Activated CD8-positive, alpha-beta T cell treated with anti-CD3 and anti-CD28 coated beads, Interleukin-2, amount 10 ng/mL, durations not matched to agents 7 days and 5 days (primary cell): ENCODE data around the gene ATP1B3. TPM values are rescaled to one million over a fixed set of nuclear protein-coding genes. Genes with fewer than 3 reads are reported as not detected.

ENCODE experiments used
- ATAC-seq: fragments of 150-1000 bp; cut with Tn5 transposase; one replicate; pipeline ENCODE4 v1.10.0; 2021; ENCODE audit warnings: moderate library complexity
- CTCF ChIA-PET: fragments of 350-600 bp; sonication (Branson Sonifier 250); formaldehyde crosslinking; loops from one replicate; lab custom pipeline; 2021; ENCODE audit warnings: antibody characterized with exemption; lab: Charles Lee
- POLR2A ChIA-PET: fragments of 350-600 bp; sonication (Branson Sonifier 250); formaldehyde crosslinking; loops from one replicate; lab custom pipeline; 2021; ENCODE audit warnings: antibody characterized with exemption; lab: Charles Lee
- DNase-seq: peaks from one replicate; pipeline ENCODE4 v3.0.0-alpha.2; 2020
- H3K27ac Mint-ChIP-seq: one replicate; pipeline ENCODE4 v1.8.0; 2021; ENCODE audit warnings: mild to moderate bottlenecking, mixed read lengths
- H3K27me3 Mint-ChIP-seq: one replicate; pipeline ENCODE4 v1.8.0; 2021; ENCODE audit warnings: low read depth, mixed read lengths
- H3K36me3 Mint-ChIP-seq: one replicate; pipeline ENCODE4 v1.8.0; 2021; ENCODE audit warnings: low read depth, mixed read lengths
- H3K4me1 Mint-ChIP-seq: one replicate; pipeline ENCODE4 v1.8.0; 2021; ENCODE audit warnings: low read depth, mixed read lengths
- H3K4me3 Mint-ChIP-seq: one replicate; pipeline ENCODE4 v1.8.0; 2021; ENCODE audit warnings: mild to moderate bottlenecking, mixed read lengths
- H3K9me3 Mint-ChIP-seq: one replicate; pipeline ENCODE4 v1.8.0; 2022; ENCODE audit warnings: mixed read lengths; ENCODE audit not compliant: insufficient read depth
- total RNA-seq, 2 experiments: library from RNA; stranded (reverse); gene quantifications; one replicate each; pipeline ENCODE4 v1.2.3, GENCODE V29; 2021

The ATP1B3 gene
- 100 to 1,000 TPM; 108 to 122 TPM for total RNA-seq

GRCh38 chr3:141876381-141876890, at the start of gene ATP1B3:
Gene ATP1B3 (plus strand): TSS chr3:141876643. CDS start chr3:141876802, 159 bp downstream.
- Mint-ChIP-seq H3K27me3 (no peaks in the 10 kb centered on the region), H3K9me3 (no peaks in the 10 kb centered on the region), H3K4me3 (peak within 1 kb of the TSS; percentile 96), H3K36me3 (peaks cover 23% of the 10 kb centered on the region), H3K4me1 (peaks cover 45% of the 10 kb centered on the region), H3K27ac (peak within 1 kb of the TSS; percentile 98)
- POLR2A ChIA-PET = interaction anchor here (0.8 to 3.2 kb wide), 4 partner anchors 10 to 138 kb away, joined by 4 to 31 read pairs (median 10); partner anchors contain the start of gene RNF7
- CTCF ChIA-PET = interaction anchor here (1.2 to 3.8 kb wide), 6 partner anchors 15 to 137 kb away, joined by 3 to 48 read pairs (median 8); partner anchors contain the start of gene RNF7
- peak; percentile 88 for DNase-seq
- peak; percentile 83 for ATAC-seq

GRCh38 chr3:141828487-141828886, 48.0 kb upstream of the ATP1B3 start:
- Mint-ChIP-seq H3K27ac (no peak overlapping the region), H3K4me3 (no peak overlapping the region), H3K36me3 (no peaks in the 10 kb centered on the region), H3K27me3 (peaks cover 7% of the 10 kb centered on the region), H3K4me1 (peaks cover 5% of the 10 kb centered on the region), H3K9me3 (no peaks in the 10 kb centered on the region)
- no peak for ATAC-seq
- POLR2A ChIA-PET = no interaction called here
- CTCF ChIA-PET = no interaction called here
- DNase-seq = no peak

GRCh38 chr3:141828890-141829289, 47.6 kb upstream of the ATP1B3 start:
- Mint-ChIP-seq H3K4me3 (no peak overlapping the region), H3K9me3 (no peaks in the 10 kb centered on the region), H3K4me1 (peaks cover 5% of the 10 kb centered on the region), H3K27ac (no peak overlapping the region), H3K36me3 (no peaks in the 10 kb centered on the region), H3K27me3 (peaks cover 7% of the 10 kb centered on the region)
- ChIA-PET POLR2A (no interaction called here), CTCF (no interaction called here)
- DNase-seq (no peak), ATAC-seq (no peak)

- CTCF ChIA-PET = no interaction called here
- Mint-ChIP-seq H3K27me3 (peaks cover 7% of the 10 kb centered on the region), H3K9me3 (no peaks in the 10 kb centered on the region), H3K36me3 (no peaks in the 10 kb centered on the region), H3K4me1 (peaks cover 5% of the 10 kb centered on the region), H3K4me3 (no peak overlapping the region), H3K27ac (no peak overlapping the region)
- POLR2A ChIA-PET = no interaction called here
- no peak for ATAC-seq
- DNase-seq = no peak
Observed at GRCh38 chr3:141830508-141830907, 45.9 kb upstream of the ATP1B3 start.

GRCh38 chr3:141834292-141834691, 42.2 kb upstream of the ATP1B3 start:
- no peak overlapping the region for H3K27ac Mint-ChIP-seq
- H3K27me3 Mint-ChIP-seq = peaks cover 7% of the 10 kb centered on the region
- ChIA-PET CTCF (no interaction called here), POLR2A (no interaction called here)
- H3K4me3 Mint-ChIP-seq = no peak overlapping the region
- DNase-seq (no peak), ATAC-seq (no peak)
- no peaks in the 10 kb centered on the region for H3K36me3 Mint-ChIP-seq
- no peaks in the 10 kb centered on the region for H3K9me3 Mint-ChIP-seq
- peaks cover 5% of the 10 kb centered on the region for H3K4me1 Mint-ChIP-seq

- no peak overlapping the region for H3K27ac Mint-ChIP-seq
- no peaks in the 10 kb centered on the region for H3K36me3 Mint-ChIP-seq
- DNase-seq (no peak), ATAC-seq (no peak)
- ChIA-PET POLR2A (no interaction called here), CTCF (no interaction called here)
- peaks cover 7% of the 10 kb centered on the region for H3K4me1 Mint-ChIP-seq
- no peak overlapping the region for H3K4me3 Mint-ChIP-seq
- H3K9me3 Mint-ChIP-seq = no peaks in the 10 kb centered on the region
- H3K27me3 Mint-ChIP-seq = peaks cover 3% of the 10 kb centered on the region
Observed at GRCh38 chr3:141835557-141836229, 40.8 kb upstream of the ATP1B3 start.

GRCh38 chr3:141839389-141839788, 37.1 kb upstream of the ATP1B3 start:
- Mint-ChIP-seq H3K36me3 (no peaks in the 10 kb centered on the region), H3K27me3 (no peaks in the 10 kb centered on the region), H3K9me3 (no peaks in the 10 kb centered on the region), H3K27ac (no peak overlapping the region), H3K4me3 (no peak overlapping the region), H3K4me1 (peaks cover 10% of the 10 kb centered on the region)
- ChIA-PET CTCF (no interaction called here), POLR2A (no interaction called here)
- DNase-seq (no peak), ATAC-seq (no peak)

GRCh38 chr3:141840737-141841544, 35.5 kb upstream of the ATP1B3 start:
- ChIA-PET CTCF (interaction anchor here (0.7 to 0.9 kb wide), 3 partner anchors 9 to 33 kb away, joined by 3 read pairs; no protein-coding TSS in a partner anchor), POLR2A (no interaction called here)
- H3K27ac Mint-ChIP-seq = no peak overlapping the region
- H3K4me3 Mint-ChIP-seq = no peak overlapping the region
- DNase-seq (no peak), ATAC-seq (no peak)
- peaks cover 10% of the 10 kb centered on the region for H3K4me1 Mint-ChIP-seq
- H3K27me3 Mint-ChIP-seq = no peaks in the 10 kb centered on the region
- no peaks in the 10 kb centered on the region for H3K9me3 Mint-ChIP-seq
- no peaks in the 10 kb centered on the region for H3K36me3 Mint-ChIP-seq

GRCh38 chr3:141844108-141844507, 32.3 kb upstream of the ATP1B3 start:
- no peak overlapping the region for H3K27ac Mint-ChIP-seq
- no peaks in the 10 kb centered on the region for H3K9me3 Mint-ChIP-seq
- ATAC-seq (no peak), DNase-seq (no peak)
- CTCF ChIA-PET = interaction anchor here (0.8 to 1.3 kb wide), 2 partner anchors 106 to 159 kb away, joined by 3 to 5 read pairs; partner anchors contain the start of gene RNF7
- peaks cover 1% of the 10 kb centered on the region for H3K27me3 Mint-ChIP-seq
- H3K4me1 Mint-ChIP-seq = peaks cover 10% of the 10 kb centered on the region
- POLR2A ChIA-PET = no interaction called here
- H3K36me3 Mint-ChIP-seq = no peaks in the 10 kb centered on the region
- H3K4me3 Mint-ChIP-seq = no peak overlapping the region

GRCh38 chr3:141844812-141845211, 31.6 kb upstream of the ATP1B3 start:
- Mint-ChIP-seq H3K36me3 (no peaks in the 10 kb centered on the region), H3K4me1 (peaks cover 13% of the 10 kb centered on the region), H3K27ac (no peak overlapping the region), H3K9me3 (no peaks in the 10 kb centered on the region), H3K4me3 (no peak overlapping the region), H3K27me3 (peaks cover 6% of the 10 kb centered on the region)
- DNase-seq (no peak), ATAC-seq (no peak)
- ChIA-PET CTCF (interaction anchor here (1.3 kb wide), 2 partner anchors 106 kb away, joined by 5 to 7 read pairs; partner anchors contain the start of gene RNF7), POLR2A (interaction anchor here (0.8 kb wide), 1 partner anchor 106 kb away, joined by 3 read pairs; the partner anchor contains the start of gene RNF7)

- Mint-ChIP-seq H3K4me3 (no peak overlapping the region), H3K4me1 (peaks cover 13% of the 10 kb centered on the region), H3K9me3 (no peaks in the 10 kb centered on the region), H3K27ac (no peak overlapping the region), H3K27me3 (peaks cover 6% of the 10 kb centered on the region), H3K36me3 (no peaks in the 10 kb centered on the region)
- ATAC-seq (peak; percentile 73), DNase-seq (peak; percentile 50)
- ChIA-PET CTCF (interaction anchor here (1.3 kb wide), 1 partner anchor 107 kb away, joined by 7 read pairs; the partner anchor contains the start of gene RNF7), POLR2A (no interaction called here)
Observed at GRCh38 chr3:141845407-141846049, 30.9 kb upstream of the ATP1B3 start.
